ENCODE results near the gene EEF1AKMT4. TPM values are rescaled to one million over a fixed set of nuclear protein-coding genes. Genes with fewer than 3 reads are reported as not detected.
"Not testable (repeated sequence)": the region's sequence is repeated elsewhere in the genome, so short reads cannot be mapped to it uniquely, and the experiment has no call there.

Gene EEF1AKMT4
- total RNA-seq, 2 donors from 2014 or later, result 3.0 to 3.4 TPM

GRCh38 chr3:184260724-184261269, 11.3 kb downstream of the EEF1AKMT4 start:
- H3K4me1 ChIP-seq, result peaks cover 30% of the 10 kb centered on the region
- no peaks in the 10 kb centered on the region for H3K27me3 ChIP-seq
- H3K27ac ChIP-seq, result peak overlapping the region; percentile 74 to 88 (median 86)
- WGBS, 2 donors, result 0 to 1% methylated on average over 14 to 49 of the region's 49 CpGs
- no peaks in the 10 kb centered on the region for H3K36me3 ChIP-seq (replicated peaks in 1 of 2; ENCODE audit: insufficient read depth in 1 of 2, low read depth in 2 of 2)
- H3K9me3 ChIP-seq, result no peaks in the 10 kb centered on the region
- H3K4me3 ChIP-seq, result peak overlapping the region; percentile 21 to 34
- ATAC-seq (no peak), DNase-seq (peak; percentile 32 to 51 (median 42))
- intact Hi-C loops (cut with DNase I), result no loop called here
- no peak for TF ChIP-seq CTCF (IDR thresholded peaks at IDR 0.05)
- TF ChIP-seq POLR2A (IDR thresholded peaks at IDR 0.05), result no peak

GRCh38 chr3:184261270-184261853, 11.9 kb downstream of the EEF1AKMT4 start, which contains the start of gene CAMK2N2:
Gene CAMK2N2, minus strand, starts transcription at chr3:184261553. Its CDS starts 268 bp downstream, at chr3:184261285.
- peak; percentile 97 for DNase-seq
- 0% methylated on average over 5 to 31 of the region's 67 CpGs for WGBS, 2 donors
- no peaks in the 10 kb centered on the region for H3K27me3 ChIP-seq

GRCh38 chr3:184261854-184262763, 12.6 kb downstream of the EEF1AKMT4 start:
- ATAC-seq (peak; percentile 69), DNase-seq (peak; percentile 90 to 95 (median 91))
- intact Hi-C loops (cut with DNase I), result no loop called here

More at GRCh38 chr3:184261270-184261853, 11.9 kb downstream of the EEF1AKMT4 start, which contains the start of gene CAMK2N2:
- intact Hi-C loops (cut with DNase I), result no loop called here
- peak within 1 kb of the TSS; percentile 86 to 99 (median 96) for H3K27ac ChIP-seq
- peak within 1 kb of the TSS; percentile 21 to 34 for H3K4me3 ChIP-seq
- peak; percentile 83 for ATAC-seq
- peaks cover 30% of the 10 kb centered on the region for H3K4me1 ChIP-seq
- no peak for TF ChIP-seq CTCF (IDR thresholded peaks at IDR 0.05)
- TF ChIP-seq POLR2A (IDR thresholded peaks at IDR 0.05), result peak in 1 of 3 donors; percentile 52
- H3K9me3 ChIP-seq, result no peaks in the 10 kb centered on the region
- H3K36me3 ChIP-seq (replicated peaks in 1 of 2; ENCODE audit: insufficient read depth in 1 of 2, low read depth in 2 of 2), result no peaks in the 10 kb centered on the region

GRCh38 chr3:184262764-184263179, 13.3 kb downstream of the EEF1AKMT4 start:
- Histone ChIP-seq H3K4me1 (peaks cover 30% of the 10 kb centered on the region), H3K27ac (peak overlapping the region; percentile 86 to 99 (median 96)), H3K36me3 (replicated peaks in 1 of 2; ENCODE audit: insufficient read depth in 1 of 2, low read depth in 2 of 2) (no peaks in the 10 kb centered on the region), H3K27me3 (no peaks in the 10 kb centered on the region), H3K4me3 (no peak overlapping the region), H3K9me3 (no peaks in the 10 kb centered on the region)
- WGBS, 2 donors, result 13 to 16% methylated on average over 9 to 15 of the region's 15 CpGs
- ATAC-seq, result no peak
- peak; percentile 55 to 82 (median 69) for TF ChIP-seq POLR2A (IDR thresholded peaks at IDR 0.05)
- no peak for TF ChIP-seq CTCF (IDR thresholded peaks at IDR 0.05)
- intact Hi-C loops (cut with DNase I), result no loop called here
- no peak for DNase-seq

More at GRCh38 chr3:184261854-184262763, 12.6 kb downstream of the EEF1AKMT4 start:
- Histone ChIP-seq H3K4me1 (peaks cover 30% of the 10 kb centered on the region), H3K27me3 (no peaks in the 10 kb centered on the region), H3K27ac (peak overlapping the region; percentile 86 to 99 (median 96)), H3K36me3 (replicated peaks in 1 of 2; ENCODE audit: insufficient read depth in 1 of 2, low read depth in 2 of 2) (no peaks in the 10 kb centered on the region), H3K9me3 (no peaks in the 10 kb centered on the region), H3K4me3 (no peak overlapping the region)
- WGBS, 2 donors, result 1 to 3% methylated on average over 44 to 65 of the region's 66 CpGs
- TF ChIP-seq CTCF (IDR thresholded peaks at IDR 0.05) (no peak), POLR2A (IDR thresholded peaks at IDR 0.05) (peak; percentile 76 to 98 (median 95))

- H3K27me3 ChIP-seq; intact Hi-C loops (cut with DNase I): not testable (repeated sequence)
Observed at GRCh38 chr3:184267249-184267648, 17.8 kb downstream of the EEF1AKMT4 start.

More at GRCh38 chr3:184267249-184267648, 17.8 kb downstream of the EEF1AKMT4 start:
- WGBS, 2 donors, result 87 to 93% methylated on average over 1 of the region's 1 CpG
- H3K9me3 ChIP-seq; ATAC-seq; H3K27ac ChIP-seq; H3K36me3 ChIP-seq (replicated peaks in 1 of 2; ENCODE audit: insufficient read depth in 1 of 2, low read depth in 2 of 2); H3K4me3 ChIP-seq; DNase-seq; H3K4me1 ChIP-seq: not testable (repeated sequence)

Measured in body of pancreas (tissue), 4 donors.